ENCODE results near the gene RHBDL1.
A peak's percentile ranks its signal among the peaks of the same experiment; 100 is the strongest.

GRCh38 chr16:630815-631405, 44.6 kb upstream of the RHBDL1 start, which contains the start of gene WFIKKN1:
- TF ChIP-seq CTCF (IDR thresholded peaks at IDR 0.05 in 2 of 3, conservative IDR thresholded peaks at IDR 0.05 in 1 of 3; ENCODE audit: insufficient read depth in 2 of 3, low read depth in 1 of 3, low read length in 3 of 3) = no peak
- TF ChIP-seq GTF3C2 (IDR thresholded peaks at IDR 0.05; ENCODE audit: borderline replicate concordance, extremely low read depth, insufficient read length) = no peak
- TF ChIP-seq USF1 (CRISPR knock-in tag; IDR thresholded peaks at IDR 0.05) = no peak
- TF ChIP-seq KAT7 (CRISPR knock-in tag; IDR thresholded peaks at IDR 0.05; ENCODE audit: borderline replicate concordance) = no peak
- no peak for TF ChIP-seq ZKSCAN1 (IDR thresholded peaks at IDR 0.05; ENCODE audit: low read depth, low read length)
- TF ChIP-seq BHLHE40 (IDR thresholded peaks at IDR 0.05; ENCODE audit: low read length) = no peak
- TF ChIP-seq SRF (CRISPR knock-in tag; IDR thresholded peaks at IDR 0.05) = no peak
- no peak for TF ChIP-seq POLR2H (tag; IDR thresholded peaks at IDR 0.05; ENCODE audit: low read depth)
- TF ChIP-seq EZH2 (IDR thresholded peaks at IDR 0.05; ENCODE audit: borderline replicate concordance, low read depth, low read length) = no peak
- TF ChIP-seq PRPF4 (IDR thresholded peaks at IDR 0.05; ENCODE audit: insufficient read depth, low read depth, low read length, poor library complexity, severe bottlenecking) = no peak
- no peak for TF ChIP-seq ZNF609 (CRISPR knock-in tag; IDR thresholded peaks at IDR 0.05; ENCODE audit: borderline replicate concordance)
- peak; percentile 35; the same call in 1 of the 2 replicates for TF ChIP-seq POLR2A (conservative IDR thresholded peaks at IDR 0.05)

Measured in K562 (cell line).